OCI-LY1 (cell line): ENCODE measurements around the gene EDEM3.

ENCODE experiments used
- H2AFZ ChIP-seq: fragments of 200-600 bp; sonication (generic), shearing (Covaris generic); 2 replicates; pipeline ENCODE4 v1.6.0; 2014; ENCODE audit warnings: antibody characterized with exemption, mild to moderate bottlenecking, low read length
- H3F3A ChIP-seq: fragments of 200-600 bp; sonication (generic), shearing (Covaris generic); 2 replicates; pipeline ENCODE4 v1.6.0; 2014; ENCODE audit warnings: mild to moderate bottlenecking, antibody characterized with exemption, low read length, moderate library complexity; ENCODE audit not compliant: insufficient read depth
- H3K27ac ChIP-seq: fragments of 200-600 bp; sonication (generic); 2 replicates; pipeline ENCODE4 v1.5.1; 2014; ENCODE audit warnings: low read length, mixed run types, mild to moderate bottlenecking, low read depth; ENCODE audit not compliant: poor library complexity, severe bottlenecking
- H3K27me3 ChIP-seq: fragments of 200-600 bp; sonication (generic); 2 replicates; pipeline ENCODE4 v1.6.0; 2014; ENCODE audit warnings: antibody characterized with exemption, mild to moderate bottlenecking, low read length, moderate library complexity; ENCODE audit not compliant: insufficient read depth
- H3K36me3 ChIP-seq: fragments of 200-600 bp; sonication (generic); 2 replicates; pipeline ENCODE4 v1.6.1; 2014; ENCODE audit warnings: mild to moderate bottlenecking, antibody characterized with exemption, low read length, moderate library complexity, mixed read lengths; ENCODE audit not compliant: insufficient read depth
- H3K4me1 ChIP-seq: fragments of 200-600 bp; sonication (generic); 2 replicates; pipeline ENCODE4 v1.5.1; 2014; ENCODE audit warnings: mild to moderate bottlenecking, low read length, moderate library complexity; ENCODE audit not compliant: insufficient read depth, severe bottlenecking
- H3K4me2 ChIP-seq: fragments of 200-600 bp; sonication (generic), shearing (Covaris generic); 2 replicates; pipeline ENCODE4 v1.6.1; 2014; ENCODE audit warnings: low read length
- H3K4me3 ChIP-seq: fragments of 200-600 bp; sonication (generic); 2 replicates; pipeline ENCODE4 v1.5.1; 2014; ENCODE audit warnings: low read length, low read depth, mild to moderate bottlenecking, mixed read lengths; ENCODE audit not compliant: poor library complexity, severe bottlenecking
- H3K79me2 ChIP-seq: fragments of 200-600 bp; shearing (Covaris generic); 2 replicates; pipeline ENCODE4 v1.6.1; 2016; ENCODE audit warnings: mixed run types, low read length, mixed read lengths; ENCODE audit not compliant: insufficient read depth
- H3K9ac ChIP-seq: fragments of 200-600 bp; sonication (generic), shearing (Covaris generic); 2 replicates; pipeline ENCODE4 v1.6.1; 2014; ENCODE audit warnings: mild to moderate bottlenecking, low read length, mixed read lengths
- H3K9me2 ChIP-seq: fragments of 200-600 bp; sonication (generic), shearing (Covaris generic); 2 replicates; pipeline ENCODE4 v1.6.1; 2014; ENCODE audit warnings: low read depth, mild to moderate bottlenecking, low read length, mixed read lengths
- H3K9me3 ChIP-seq: fragments of 200-600 bp; shearing (Covaris generic); 2 replicates; pipeline ENCODE4 v1.6.1; 2014; ENCODE audit warnings: low read length, mixed read lengths
- H4K20me1 ChIP-seq: fragments of 200-600 bp; sonication (generic), shearing (Covaris generic); 2 replicates; pipeline ENCODE4 v1.6.0; 2016; ENCODE audit warnings: mild to moderate bottlenecking, low read length; ENCODE audit not compliant: insufficient read depth
- CTCF ChIP-seq: fragments of 200-600 bp; sonication (generic), shearing (Covaris generic); IDR thresholded peaks from 2 replicates; pipeline ENCODE4 v1.5.1; 2017; ENCODE audit warnings: mild to moderate bottlenecking, antibody characterized with exemption, low read length, moderate library complexity, mixed read lengths
- EZH2 ChIP-seq: fragments of 200-600 bp; sonication (generic), shearing (Covaris generic); IDR thresholded peaks from 2 replicates; pipeline ENCODE4 v1.8.0; 2017; ENCODE audit warnings: borderline replicate concordance, mixed run types, mild to moderate bottlenecking, antibody characterized with exemption, low read length, moderate library complexity, mixed read lengths

The EDEM3 gene

GRCh38 chr1:184739070-184739469, 15.6 kb downstream of the EDEM3 start:
- Histone ChIP-seq H3K36me3 (peaks cover 26% of the 10 kb centered on the region; the same call in 1 of the 2 replicates), H3K27me3 (no peaks in the 10 kb centered on the region), H3K9me2 (no peaks in the 10 kb centered on the region), H3K9me3 (no peaks in the 10 kb centered on the region), H3K4me3 (no peak overlapping the region), H3K9ac (no peak overlapping the region), H3F3A (no peaks in the 10 kb centered on the region), H3K4me1 (peaks cover 15% of the 10 kb centered on the region), H3K4me2 (no peak overlapping the region), H3K79me2 (no peaks in the 10 kb centered on the region), H3K27ac (no peak overlapping the region), H2AFZ (no peak overlapping the region), H4K20me1 (no peaks in the 10 kb centered on the region)
- TF ChIP-seq EZH2, result no peak
- TF ChIP-seq CTCF, result no peak

GRCh38 chr1:184734980-184735379, 19.7 kb downstream of the EDEM3 start:
- TF ChIP-seq CTCF (no peak), EZH2 (no peak)
- Histone ChIP-seq H2AFZ (no peak overlapping the region), H3K79me2 (no peaks in the 10 kb centered on the region), H3K4me1 (peaks cover 15% of the 10 kb centered on the region), H3K27ac (no peak overlapping the region), H3K27me3 (no peaks in the 10 kb centered on the region), H3K9me3 (no peaks in the 10 kb centered on the region), H3K9me2 (no peaks in the 10 kb centered on the region), H3K36me3 (peaks cover 49% of the 10 kb centered on the region), H4K20me1 (no peaks in the 10 kb centered on the region), H3K4me3 (no peak overlapping the region), H3K9ac (no peak overlapping the region), H3K4me2 (no peak overlapping the region), H3F3A (no peaks in the 10 kb centered on the region)

- Histone ChIP-seq H3K9me3 (no peaks in the 10 kb centered on the region), H3K27me3 (no peaks in the 10 kb centered on the region), H4K20me1 (no peaks in the 10 kb centered on the region), H3F3A (no peaks in the 10 kb centered on the region), H2AFZ (no peak overlapping the region), H3K9ac (no peak overlapping the region), H3K4me1 (no peaks in the 10 kb centered on the region), H3K79me2 (no peaks in the 10 kb centered on the region), H3K36me3 (peaks cover 75% of the 10 kb centered on the region), H3K9me2 (no peaks in the 10 kb centered on the region), H3K4me2 (no peak overlapping the region), H3K4me3 (no peak overlapping the region), H3K27ac (no peak overlapping the region)
- TF ChIP-seq EZH2 (no peak), CTCF (no peak)
Measured at GRCh38 chr1:184724843-184725242, 29.8 kb downstream of the EDEM3 start.
